ENCODE results near the gene ATG9A. TPM values are rescaled to one million over a fixed set of nuclear protein-coding genes. Genes with fewer than 3 reads are reported as not detected.

The ATG9A gene
- total and polyA plus RNA-seq, 2 of the 8 experiments (the other 6 are each of a cell fraction or from before 2014, with no cell fraction given): 43.6 to 66.8 TPM

DNA sequence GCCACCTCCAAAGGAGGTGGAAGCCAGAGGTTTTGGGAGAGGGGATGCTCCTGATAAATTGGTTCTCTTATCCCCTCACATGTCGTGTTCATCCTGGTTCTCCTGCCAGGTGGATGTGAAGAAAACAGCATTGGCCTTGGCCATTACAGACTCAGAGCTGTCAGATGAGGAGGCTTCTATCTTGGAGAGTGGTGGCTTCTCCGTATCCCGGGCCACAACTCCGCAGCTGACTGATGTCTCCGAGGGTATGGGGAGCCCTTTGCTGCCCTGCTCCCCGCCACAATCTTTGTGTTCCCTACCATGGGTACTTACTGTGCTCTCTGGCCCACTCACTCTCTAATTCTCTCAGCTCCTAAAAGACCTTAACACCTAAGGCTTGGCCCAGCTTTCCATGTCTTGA lies 47.9 kb downstream of the ATG9A start:
- H2BK120ac ChIP-seq (replicated peaks; ENCODE audit: low read depth, low read length): no peak overlapping the region
- WGBS, 2 experiments (ENCODE audit: extremely low coverage in 1 of 2, insufficient coverage in 1 of 2, insufficient read length in 1 of 2, insufficient replicate concordance in 2 of 2, low coverage in 1 of 2, low lambda C conversion rate in 2 of 2, missing lambda C conversion rate in 1 of 2): 92% methylated on average over 6 of the region's 6 CpGs; no CpG with 5 or more reads in 1 of the 2 experiments
- H2BK12ac ChIP-seq (ENCODE audit: low read depth, low read length): no peak overlapping the region
- H3K79me1 ChIP-seq (ENCODE audit: low read depth, low read length): peaks cover 6% of the 10 kb centered on the region
- DNase-seq (ENCODE audit: low read depth in 1 of 2, low spot score in 2 of 2) (no peak), FAIRE-seq (no peak)
- H3K27me3 ChIP-seq (replicated peaks in 1 of 4; ENCODE audit: control insufficient read depth in 3 of 4, extremely low read depth in 1 of 4, insufficient read depth in 3 of 4, low read length in 3 of 4): no peaks in the 10 kb centered on the region
- H3K36me3 ChIP-seq (ENCODE audit: control insufficient read depth in 2 of 4, insufficient read depth in 4 of 4, low read length in 3 of 4): peaks cover 6 to 37% (median 22%) of the 10 kb centered on the region in 4 experiments; a peak in 6 of 8 replicates
- peaks cover 8% of the 10 kb centered on the region; the same call in 1 of the 2 replicates for H3K23me2 ChIP-seq (ENCODE audit: low read depth, low read length)
- no peak overlapping the region for H3K27ac ChIP-seq (ENCODE audit: low read depth, low read length)
- no peak overlapping the region for H4K91ac ChIP-seq (replicated peaks; ENCODE audit: insufficient read length, low read length)
- H3K79me2 ChIP-seq (ENCODE audit: control insufficient read depth in 1 of 2, insufficient read depth in 2 of 2, low read length in 2 of 2): peaks cover 0 to 8% of the 10 kb centered on the region in 2 experiments; a peak in 1 of 4 replicates
- H3K14ac ChIP-seq (ENCODE audit: insufficient read length): no peak overlapping the region
- no peak overlapping the region for H2BK5ac ChIP-seq (ENCODE audit: low read depth, low read length)
- no peak overlapping the region for H2BK20ac ChIP-seq (ENCODE audit: low read length)
- H4K5ac ChIP-seq (ENCODE audit: insufficient read length, low read depth, low read length): no peak overlapping the region
- no peak overlapping the region for H3K4ac ChIP-seq (replicated peaks; ENCODE audit: insufficient read length, low read depth, low read length)
- H3K4me3 ChIP-seq (ENCODE audit: extremely low read depth in 1 of 4, insufficient read depth in 2 of 4, low read depth in 3 of 4, low read length in 4 of 4): no peak overlapping the region
- no peak overlapping the region for H3K56ac ChIP-seq (replicated peaks; ENCODE audit: insufficient read length, low read depth, low read length)
- H3K9me3 ChIP-seq (ENCODE audit: insufficient read depth in 2 of 2, low read depth in 1 of 2, low read length in 1 of 2): no peaks in the 10 kb centered on the region
- H3K4me2 ChIP-seq (ENCODE audit: insufficient read depth in 1 of 2, low read depth in 2 of 2, low read length in 2 of 2): no peak overlapping the region
- no peak overlapping the region for H2BK15ac ChIP-seq (ENCODE audit: low read length)
- H2AFZ ChIP-seq (ENCODE audit: low read length): no peak overlapping the region
- ChIA-PET CTCF (ENCODE audit: partially characterized antibody) (interaction anchor here (0.8 to 3.9 kb wide), 6 partner anchors 11 to 68 kb away, joined by 3 to 18 read pairs (median 3); partner anchors contain the start of genes SLC23A3 and ZFAND2B), POLR2A (ENCODE audit: partially characterized antibody) (interaction anchor here (0.9 to 2.8 kb wide), 7 partner anchors 12 to 71 kb away, joined by 3 to 11 read pairs (median 3); partner anchors contain the start of genes ANKZF1 and TUBA4B)
- no peak overlapping the region for H3K18ac ChIP-seq (ENCODE audit: extremely low read depth, low read length)
- no peak overlapping the region for H2AK5ac ChIP-seq (ENCODE audit: low read depth, low read length)
- no peak overlapping the region for H4K8ac ChIP-seq (ENCODE audit: extremely low read depth, insufficient read depth, low read length)
- peaks cover 0 to 6% (median 4%) of the 10 kb centered on the region in 4 experiments; a peak in 6 of 7 replicates for H3K4me1 ChIP-seq (replicated peaks in 1 of 4; ENCODE audit: control insufficient read depth in 3 of 4, insufficient read depth in 4 of 4, low read length in 3 of 4)
- H3K23ac ChIP-seq (ENCODE audit: insufficient read length): no peak overlapping the region
- peaks cover 0 to 4% of the 10 kb centered on the region in 2 experiments for H4K20me1 ChIP-seq (replicated peaks in 1 of 2; ENCODE audit: control insufficient read depth in 1 of 2, insufficient read depth in 2 of 2, low read length in 2 of 2)
- TF ChIP-seq, protein P1, sequence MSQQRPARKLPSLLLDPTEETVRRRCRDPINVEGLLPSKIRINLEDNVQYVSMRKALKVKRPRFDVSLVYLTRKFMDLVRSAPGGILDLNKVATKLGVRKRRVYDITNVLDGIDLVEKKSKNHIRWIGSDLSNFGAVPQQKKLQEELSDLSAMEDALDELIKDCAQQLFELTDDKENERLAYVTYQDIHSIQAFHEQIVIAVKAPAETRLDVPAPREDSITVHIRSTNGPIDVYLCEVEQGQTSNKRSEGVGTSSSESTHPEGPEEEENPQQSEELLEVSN (IDR thresholded peaks at IDR 0.05): no peak
- TF ChIP-seq ATF3 (IDR thresholded peaks at IDR 0.05; ENCODE audit: insufficient read depth, low read depth, low read length): no peak
- H3K9ac ChIP-seq (replicated peaks in 1 of 4; ENCODE audit: extremely low read depth in 1 of 4, low read depth in 3 of 4, low read length in 3 of 4): no peak overlapping the region
